PC-3 (cell line): ENCODE measurements around the gene RERG.

Experiments used
- EZH2 ChIP-seq: fragments of 300-600 bp; sonication (generic); IDR thresholded peaks from one replicate; pipeline ENCODE4 v1.6.1; 2017; ENCODE audit warnings: antibody characterized with exemption, mild to moderate bottlenecking, low read length; ENCODE audit not compliant: unreplicated experiment
- EZH2phosphoT487 ChIP-seq: fragments of 300-600 bp; sonication (generic); IDR thresholded peaks from 2 replicates; pipeline ENCODE4 v1.6.1; 2018; ENCODE audit warnings: mild to moderate bottlenecking, antibody characterized with exemption, low read length, borderline replicate concordance
- TF ChIP-seq, protein P1 (sequence below): fragments of 300-600 bp; sonication (generic); conservative IDR thresholded peaks from 2 replicates; pipeline ENCODE4 v1.5.1; 2017; ENCODE audit warnings: antibody characterized with exemption, low read depth, mild to moderate bottlenecking, low read length

DNA sequence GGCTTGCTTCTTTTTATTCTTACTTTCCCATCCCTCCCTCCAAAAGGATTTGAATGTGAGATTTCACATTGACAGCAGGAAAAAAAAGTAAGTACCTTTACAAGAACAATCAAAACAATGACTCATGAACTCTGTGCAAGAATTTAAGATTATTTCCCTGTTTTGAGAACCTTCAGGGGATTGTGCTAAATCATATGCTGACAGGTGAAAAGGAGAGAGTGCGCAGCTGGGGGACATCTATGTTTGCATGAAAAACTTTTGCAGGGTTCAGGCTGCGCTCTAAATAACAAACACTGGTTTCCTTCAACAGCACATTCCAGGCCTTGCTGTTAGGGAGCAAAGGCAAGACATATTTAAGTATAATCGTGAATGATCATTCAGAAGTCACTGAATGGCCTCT, 27.3 kb downstream of the RERG start:
- TF ChIP-seq, protein P1, sequence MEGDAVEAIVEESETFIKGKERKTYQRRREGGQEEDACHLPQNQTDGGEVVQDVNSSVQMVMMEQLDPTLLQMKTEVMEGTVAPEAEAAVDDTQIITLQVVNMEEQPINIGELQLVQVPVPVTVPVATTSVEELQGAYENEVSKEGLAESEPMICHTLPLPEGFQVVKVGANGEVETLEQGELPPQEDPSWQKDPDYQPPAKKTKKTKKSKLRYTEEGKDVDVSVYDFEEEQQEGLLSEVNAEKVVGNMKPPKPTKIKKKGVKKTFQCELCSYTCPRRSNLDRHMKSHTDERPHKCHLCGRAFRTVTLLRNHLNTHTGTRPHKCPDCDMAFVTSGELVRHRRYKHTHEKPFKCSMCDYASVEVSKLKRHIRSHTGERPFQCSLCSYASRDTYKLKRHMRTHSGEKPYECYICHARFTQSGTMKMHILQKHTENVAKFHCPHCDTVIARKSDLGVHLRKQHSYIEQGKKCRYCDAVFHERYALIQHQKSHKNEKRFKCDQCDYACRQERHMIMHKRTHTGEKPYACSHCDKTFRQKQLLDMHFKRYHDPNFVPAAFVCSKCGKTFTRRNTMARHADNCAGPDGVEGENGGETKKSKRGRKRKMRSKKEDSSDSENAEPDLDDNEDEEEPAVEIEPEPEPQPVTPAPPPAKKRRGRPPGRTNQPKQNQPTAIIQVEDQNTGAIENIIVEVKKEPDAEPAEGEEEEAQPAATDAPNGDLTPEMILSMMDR: no peak
- TF ChIP-seq EZH2 (no peak), EZH2phosphoT487 (no peak)
